ENCODE measurements around the gene COL20A1. TPM values are rescaled to one million over a fixed set of nuclear protein-coding genes. Genes with fewer than 3 reads are reported as not detected.

Gene COL20A1
- total and polyA plus RNA-seq, 8 donors = 0.53 to 2.4 TPM; not detected in 6

DNA sequence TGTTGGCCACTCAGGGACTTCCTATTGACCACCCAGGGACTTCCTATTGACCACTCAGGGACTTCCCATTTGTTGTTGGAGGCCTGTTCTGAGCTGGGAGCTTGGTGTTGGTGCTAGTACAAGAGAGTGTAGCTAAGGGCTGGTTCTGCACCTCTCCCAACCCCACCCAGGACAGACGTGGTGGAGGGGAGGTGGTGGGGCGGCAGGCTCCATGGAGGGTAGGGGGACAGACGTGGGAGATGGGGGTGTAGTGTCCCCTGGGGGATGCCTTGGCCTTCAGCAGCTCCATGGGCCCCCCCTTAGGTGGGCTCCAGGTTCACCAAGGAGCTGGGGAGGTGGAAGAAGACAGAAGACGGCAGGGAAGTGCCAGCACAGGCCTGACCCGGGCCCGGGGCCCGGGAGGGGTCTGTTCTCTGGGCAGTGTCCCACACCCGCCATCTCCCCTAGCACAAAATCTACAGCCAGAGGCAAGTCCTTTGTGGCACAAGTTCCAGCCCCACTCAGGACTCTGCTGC, 34.3 kb downstream of the COL20A1 start:
- Histone ChIP-seq H3K4me3 (no peak overlapping the region), H3K27me3 (peaks cover 5 to 85% (median 21%) of the 10 kb centered on the region in 3 donors)

GRCh38 chr20:63328026-63328700, 35.2 kb downstream of the COL20A1 start:
- Histone ChIP-seq H3K9me3 (peaks cover 0 to 16% (median 7%) of the 10 kb centered on the region in 4 donors), H3K4me1 (no peaks in the 10 kb centered on the region), H3K27ac (no peak overlapping the region), H3K27me3 (peaks cover 5 to 85% (median 22%) of the 10 kb centered on the region in 3 donors), H3K4me3 (no peak overlapping the region), H3K36me3 (no peaks in the 10 kb centered on the region)
- TF ChIP-seq, protein P1, sequence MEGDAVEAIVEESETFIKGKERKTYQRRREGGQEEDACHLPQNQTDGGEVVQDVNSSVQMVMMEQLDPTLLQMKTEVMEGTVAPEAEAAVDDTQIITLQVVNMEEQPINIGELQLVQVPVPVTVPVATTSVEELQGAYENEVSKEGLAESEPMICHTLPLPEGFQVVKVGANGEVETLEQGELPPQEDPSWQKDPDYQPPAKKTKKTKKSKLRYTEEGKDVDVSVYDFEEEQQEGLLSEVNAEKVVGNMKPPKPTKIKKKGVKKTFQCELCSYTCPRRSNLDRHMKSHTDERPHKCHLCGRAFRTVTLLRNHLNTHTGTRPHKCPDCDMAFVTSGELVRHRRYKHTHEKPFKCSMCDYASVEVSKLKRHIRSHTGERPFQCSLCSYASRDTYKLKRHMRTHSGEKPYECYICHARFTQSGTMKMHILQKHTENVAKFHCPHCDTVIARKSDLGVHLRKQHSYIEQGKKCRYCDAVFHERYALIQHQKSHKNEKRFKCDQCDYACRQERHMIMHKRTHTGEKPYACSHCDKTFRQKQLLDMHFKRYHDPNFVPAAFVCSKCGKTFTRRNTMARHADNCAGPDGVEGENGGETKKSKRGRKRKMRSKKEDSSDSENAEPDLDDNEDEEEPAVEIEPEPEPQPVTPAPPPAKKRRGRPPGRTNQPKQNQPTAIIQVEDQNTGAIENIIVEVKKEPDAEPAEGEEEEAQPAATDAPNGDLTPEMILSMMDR (IDR thresholded peaks at IDR 0.05) = no peak
- no peak for TF ChIP-seq POLR2AphosphoS5 (IDR thresholded peaks at IDR 0.05)
- no peak for TF ChIP-seq POLR2A (IDR thresholded peaks at IDR 0.05)
- TF ChIP-seq EP300 (IDR thresholded peaks at IDR 0.05) = no peak
- intact Hi-C loops (cut with DNase I; ENCODE audit: low total_unique reads) = no loop called here
- 77 to 82% (median 78%) methylated on average over 14 to 20 of the region's 20 CpGs for WGBS, 5 donors
- no peak for DNase-seq

More for the DNA sequence above, 34.3 kb downstream of the COL20A1 start:
- Histone ChIP-seq H3K4me1 (no peaks in the 10 kb centered on the region), H3K36me3 (no peaks in the 10 kb centered on the region), H3K27ac (no peak overlapping the region), H3K9me3 (peaks cover 0 to 13% (median 6%) of the 10 kb centered on the region in 4 donors)
- intact Hi-C loops (cut with DNase I; ENCODE audit: low total_unique reads) = no loop called here
- WGBS, 5 donors = 82 to 87% (median 84%) methylated on average over 5 to 8 of the region's 8 CpGs
- DNase-seq = no peak
- TF ChIP-seq EP300 (IDR thresholded peaks at IDR 0.05) (no peak), POLR2AphosphoS5 (IDR thresholded peaks at IDR 0.05) (no peak), POLR2A (IDR thresholded peaks at IDR 0.05) (no peak)
- TF ChIP-seq, protein P1 (IDR thresholded peaks at IDR 0.05) = no peak

- DNase-seq = no peak
- intact Hi-C loops (cut with DNase I; ENCODE audit: low total_unique reads) = no loop called here
- TF ChIP-seq POLR2A (IDR thresholded peaks at IDR 0.05) (no peak), POLR2AphosphoS5 (IDR thresholded peaks at IDR 0.05) (no peak), EP300 (IDR thresholded peaks at IDR 0.05) (no peak)
- TF ChIP-seq, protein P1 (IDR thresholded peaks at IDR 0.05) = no peak
- Histone ChIP-seq H3K36me3 (no peaks in the 10 kb centered on the region), H3K4me1 (no peaks in the 10 kb centered on the region), H3K4me3 (no peak overlapping the region), H3K27ac (no peak overlapping the region), H3K27me3 (peaks cover 5 to 87% (median 27%) of the 10 kb centered on the region in 3 donors), H3K9me3 (peaks cover 0 to 16% (median 7%) of the 10 kb centered on the region in 4 donors)
- 59 to 69% (median 61%) methylated on average over 14 to 21 of the region's 21 CpGs for WGBS, 5 donors
Observed at GRCh38 chr20:63328718-63329275, 35.8 kb downstream of the COL20A1 start.

GRCh38 chr20:63329331-63330083, 36.5 kb downstream of the COL20A1 start:
- 73 to 78% (median 77%) methylated on average over 15 to 18 of the region's 18 CpGs for WGBS, 5 donors
- no peak for TF ChIP-seq POLR2A (IDR thresholded peaks at IDR 0.05)
- Histone ChIP-seq H3K27ac (no peak overlapping the region), H3K4me3 (no peak overlapping the region), H3K9me3 (peaks cover 0 to 16% (median 7%) of the 10 kb centered on the region in 4 donors), H3K27me3 (peaks cover 5 to 92% (median 27%) of the 10 kb centered on the region in 3 donors), H3K36me3 (no peaks in the 10 kb centered on the region), H3K4me1 (no peaks in the 10 kb centered on the region)
- intact Hi-C loops (cut with DNase I; ENCODE audit: low total_unique reads) = no loop called here
- DNase-seq = no peak

All from stomach (tissue), 9 donors.